Measurements from ENCODE around the gene KIF1A.

The KIF1A gene

GRCh38 chr2:240731178-240731545 lies 88.9 kb downstream of the KIF1A start:
- Mint-ChIP-seq H3K36me3 (no peaks in the 10 kb centered on the region), H3K27ac (no peak overlapping the region), H3K4me3 (no peak overlapping the region), H3K9me3 (no peaks in the 10 kb centered on the region), H3K4me1 (no peaks in the 10 kb centered on the region), H3K27me3 (peaks cover 15% of the 10 kb centered on the region)
- no peak for DNase-seq (ENCODE audit: low spot score in 2 of 2)
- ATAC-seq (ENCODE audit: low read depth), result no peak

DNA sequence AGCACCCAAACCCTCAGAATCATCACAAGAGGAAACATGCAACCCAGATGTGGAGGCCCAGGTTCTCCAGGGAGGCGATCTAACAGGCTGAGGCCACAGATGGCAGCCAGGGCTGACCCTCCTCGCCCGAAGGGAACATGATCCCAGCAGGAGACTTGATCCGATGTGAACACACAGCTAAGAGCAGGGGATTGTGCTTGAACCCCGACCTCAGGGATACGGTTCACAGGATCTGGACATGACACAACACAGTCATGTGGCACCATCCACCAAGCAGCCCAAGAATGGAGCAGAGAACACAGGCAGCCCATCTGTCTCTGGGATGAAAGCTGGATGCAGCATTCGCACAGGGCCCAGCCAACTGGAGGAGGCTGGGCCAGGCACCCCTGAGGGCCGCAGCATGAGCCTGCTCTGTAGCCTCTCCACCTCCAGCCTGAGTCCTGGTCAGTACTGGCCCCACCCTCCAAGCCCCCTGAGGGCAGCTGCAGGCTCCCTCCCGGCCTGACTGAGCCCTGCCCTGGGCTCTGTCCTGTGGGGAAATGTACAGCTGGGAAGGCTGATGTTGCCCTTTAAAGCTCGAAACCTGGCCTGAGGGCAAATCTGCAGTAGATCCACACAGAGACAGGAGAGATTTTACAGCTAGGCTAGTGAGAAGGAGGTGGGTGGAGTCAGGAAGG lies 89.4 kb downstream of the KIF1A start:
- Mint-ChIP-seq H3K4me1 (no peaks in the 10 kb centered on the region), H3K27me3 (peaks cover 18% of the 10 kb centered on the region), H3K9me3 (no peaks in the 10 kb centered on the region), H3K4me3 (no peak overlapping the region), H3K27ac (no peak overlapping the region), H3K36me3 (no peaks in the 10 kb centered on the region)
- DNase-seq (ENCODE audit: low spot score in 2 of 2) (no peak), ATAC-seq (ENCODE audit: low read depth) (no peak)

DNA sequence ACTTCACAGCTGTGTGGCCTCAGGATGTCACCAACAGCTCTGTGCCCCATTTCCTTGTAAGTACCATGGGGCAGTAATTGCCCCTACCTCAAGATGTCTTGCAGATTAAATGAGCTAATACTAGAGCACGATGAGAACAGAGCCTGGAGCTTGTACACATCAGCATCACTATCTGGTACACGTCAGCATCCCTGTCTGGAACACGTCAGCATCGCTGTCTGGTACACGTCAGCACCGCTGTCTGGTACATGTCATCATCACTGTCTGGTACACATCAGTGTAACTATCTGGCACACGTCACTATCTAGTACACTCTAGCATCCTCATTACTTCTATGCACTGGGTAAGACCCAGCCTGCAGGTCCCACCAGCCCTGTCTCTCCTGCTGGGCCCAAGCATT lies 91.2 kb downstream of the KIF1A start:
- DNase-seq (ENCODE audit: low spot score in 2 of 2) (no peak), ATAC-seq (ENCODE audit: low read depth) (no peak)
- no peaks in the 10 kb centered on the region for H3K36me3 Mint-ChIP-seq
- H3K4me3 Mint-ChIP-seq, result no peak overlapping the region
- H3K27ac Mint-ChIP-seq, result no peak overlapping the region
- H3K9me3 Mint-ChIP-seq, result no peaks in the 10 kb centered on the region
- peaks cover 11% of the 10 kb centered on the region for H3K27me3 Mint-ChIP-seq
- no peaks in the 10 kb centered on the region for H3K4me1 Mint-ChIP-seq

DNA sequence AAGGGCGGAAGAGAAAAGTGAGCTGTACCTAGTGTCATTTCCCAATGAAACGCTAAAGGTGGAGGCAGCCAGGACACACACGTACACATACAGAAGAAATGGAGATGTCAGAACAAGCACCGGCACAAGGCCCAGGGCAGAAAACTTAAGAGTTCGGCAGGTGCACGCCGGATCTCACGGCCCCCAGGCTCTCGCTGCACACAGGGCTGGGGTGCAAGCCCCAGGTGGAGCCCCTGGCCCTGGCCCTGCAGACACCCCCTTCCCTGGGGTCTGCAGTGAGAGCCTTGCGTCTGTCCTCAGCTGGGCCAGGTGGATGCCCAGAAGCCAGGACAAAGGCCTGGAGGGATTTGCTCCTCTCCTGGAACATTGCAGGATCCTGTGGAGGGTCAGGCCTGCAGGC lies 91.7 kb downstream of the KIF1A start:
- no peak for ATAC-seq (ENCODE audit: low read depth)
- H3K4me1 Mint-ChIP-seq, result no peaks in the 10 kb centered on the region
- no peak for DNase-seq (ENCODE audit: low spot score in 2 of 2)
- no peak overlapping the region for H3K4me3 Mint-ChIP-seq
- no peak overlapping the region for H3K27ac Mint-ChIP-seq
- peaks cover 14% of the 10 kb centered on the region for H3K27me3 Mint-ChIP-seq
- H3K36me3 Mint-ChIP-seq, result no peaks in the 10 kb centered on the region
- H3K9me3 Mint-ChIP-seq, result no peaks in the 10 kb centered on the region

DNA sequence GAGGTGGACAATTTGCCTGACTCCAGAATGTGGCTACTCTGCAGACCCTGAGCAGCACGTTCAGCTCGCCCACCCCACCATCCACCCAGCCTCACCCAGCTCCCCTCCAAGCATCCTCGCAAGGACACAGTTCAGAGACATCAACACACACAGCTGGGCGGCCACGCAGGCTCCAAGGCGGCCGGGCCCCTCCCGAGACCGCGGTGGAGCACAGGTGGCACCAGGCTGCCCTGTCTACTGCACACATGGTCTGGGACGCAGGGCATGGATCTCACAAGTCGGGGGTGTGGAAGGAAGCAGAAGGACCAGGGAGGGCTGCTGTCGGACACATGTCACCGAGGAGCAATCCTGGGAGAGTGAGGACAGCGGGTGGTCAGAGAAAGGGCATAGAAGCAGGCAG lies 92.1 kb downstream of the KIF1A start:
- no peak for DNase-seq (ENCODE audit: low spot score in 2 of 2)
- no peak for ATAC-seq (ENCODE audit: low read depth)
- no peak overlapping the region for H3K27ac Mint-ChIP-seq
- H3K4me3 Mint-ChIP-seq, result no peak overlapping the region
- H3K9me3 Mint-ChIP-seq, result no peaks in the 10 kb centered on the region
- H3K36me3 Mint-ChIP-seq, result no peaks in the 10 kb centered on the region
- no peaks in the 10 kb centered on the region for H3K4me1 Mint-ChIP-seq
- peaks cover 14% of the 10 kb centered on the region for H3K27me3 Mint-ChIP-seq

DNA sequence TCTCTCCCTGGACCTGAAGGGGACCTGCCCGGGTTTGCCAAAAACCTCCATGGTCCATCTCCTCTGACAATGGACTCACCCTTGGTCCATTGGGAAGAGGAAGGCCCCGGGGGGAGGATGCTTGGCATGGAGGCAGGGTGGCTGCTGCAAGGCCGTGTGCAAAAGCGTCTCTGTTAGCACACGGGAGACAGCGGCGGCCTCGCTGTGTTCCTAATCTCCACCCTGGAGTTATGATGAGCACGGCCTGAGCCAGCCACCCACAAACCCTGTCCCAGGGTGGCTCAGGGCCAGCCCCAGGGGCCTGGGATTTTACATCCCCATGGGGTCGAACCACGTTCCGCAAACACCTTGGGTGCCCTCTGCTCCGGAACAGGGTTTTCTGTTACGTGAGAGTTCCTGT lies 92.6 kb downstream of the KIF1A start:
- Mint-ChIP-seq H3K9me3 (no peaks in the 10 kb centered on the region), H3K27me3 (peaks cover 12% of the 10 kb centered on the region), H3K27ac (no peak overlapping the region), H3K4me3 (no peak overlapping the region), H3K4me1 (no peaks in the 10 kb centered on the region), H3K36me3 (no peaks in the 10 kb centered on the region)
- ATAC-seq (ENCODE audit: low read depth) (no peak), DNase-seq (ENCODE audit: low spot score in 2 of 2) (no peak)

DNA sequence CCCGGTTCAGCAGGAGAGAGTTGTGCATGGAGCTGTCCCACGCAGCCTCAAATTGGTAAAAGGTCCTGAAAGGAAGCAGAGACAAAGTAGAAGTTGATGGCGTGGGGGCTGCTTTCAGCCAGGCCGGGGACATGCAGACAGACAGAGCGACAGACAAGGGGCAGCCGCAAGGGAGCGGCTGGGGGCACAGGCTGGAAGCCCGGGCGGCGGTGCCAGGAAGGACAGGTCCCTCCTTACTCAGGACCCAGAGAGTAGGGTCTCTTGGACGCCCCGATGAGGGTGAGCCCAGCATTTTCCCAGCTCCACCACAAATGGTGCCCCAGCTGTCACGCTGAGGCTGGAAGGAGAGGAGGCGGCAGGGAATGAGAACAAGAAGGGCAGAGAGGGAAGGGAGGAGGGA lies 93.1 kb downstream of the KIF1A start:
- no peaks in the 10 kb centered on the region for H3K36me3 Mint-ChIP-seq
- H3K4me1 Mint-ChIP-seq, result no peaks in the 10 kb centered on the region
- no peaks in the 10 kb centered on the region for H3K9me3 Mint-ChIP-seq
- DNase-seq (ENCODE audit: low spot score in 2 of 2) (no peak), ATAC-seq (ENCODE audit: low read depth) (no peak)
- no peak overlapping the region for H3K4me3 Mint-ChIP-seq
- peaks cover 8% of the 10 kb centered on the region for H3K27me3 Mint-ChIP-seq
- no peak overlapping the region for H3K27ac Mint-ChIP-seq

DNA sequence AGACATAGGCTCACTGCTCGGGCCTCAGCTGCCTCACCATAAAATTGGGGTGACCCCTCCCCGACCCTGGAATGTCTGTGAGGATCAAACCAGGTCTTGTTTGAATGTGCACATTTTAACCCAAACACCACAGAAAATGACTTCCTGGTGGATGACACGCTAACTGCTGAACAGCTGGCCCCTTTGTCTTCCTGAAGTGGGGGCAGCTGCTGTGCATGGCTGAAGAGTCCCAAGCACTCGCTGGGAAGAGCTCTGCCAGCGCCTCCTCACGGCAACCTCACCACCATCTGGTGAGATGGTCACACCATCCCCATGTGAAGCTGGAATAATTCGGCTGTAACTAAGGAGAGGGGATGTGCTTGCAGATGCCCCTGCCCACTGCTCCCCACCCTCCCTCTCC lies 94.3 kb downstream of the KIF1A start:
- Mint-ChIP-seq H3K36me3 (no peaks in the 10 kb centered on the region), H3K4me1 (no peaks in the 10 kb centered on the region), H3K27ac (no peak overlapping the region), H3K9me3 (no peaks in the 10 kb centered on the region), H3K4me3 (no peak overlapping the region), H3K27me3 (peaks cover 8% of the 10 kb centered on the region)
- DNase-seq (ENCODE audit: low spot score in 2 of 2) (no peak), ATAC-seq (ENCODE audit: low read depth) (no peak)

DNA sequence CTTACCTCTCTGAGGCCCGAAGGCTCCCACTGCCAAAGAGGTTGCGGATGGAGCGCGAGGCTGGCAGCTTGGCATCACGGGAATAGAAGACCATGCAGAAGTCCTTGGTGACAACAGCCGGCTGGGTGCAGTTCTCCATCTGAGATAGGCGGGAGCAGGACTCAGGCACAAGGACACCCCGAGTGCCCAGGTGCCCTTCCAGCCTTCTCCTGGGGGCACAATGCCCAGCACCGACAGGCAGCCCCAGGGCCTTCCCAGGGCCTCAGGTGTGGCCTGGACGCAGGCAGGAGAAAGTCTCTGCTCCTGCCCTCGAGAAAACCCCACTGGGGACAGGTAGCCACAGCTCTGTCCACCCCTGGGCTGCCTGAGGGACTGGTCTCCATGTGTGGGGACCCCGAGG lies 94.8 kb downstream of the KIF1A start:
- peaks cover 8% of the 10 kb centered on the region for H3K27me3 Mint-ChIP-seq
- ATAC-seq (ENCODE audit: low read depth), result no peak
- H3K4me3 Mint-ChIP-seq, result no peak overlapping the region
- no peaks in the 10 kb centered on the region for H3K36me3 Mint-ChIP-seq
- H3K9me3 Mint-ChIP-seq, result no peaks in the 10 kb centered on the region
- no peak overlapping the region for H3K27ac Mint-ChIP-seq
- no peak for DNase-seq (ENCODE audit: low spot score in 2 of 2)
- no peaks in the 10 kb centered on the region for H3K4me1 Mint-ChIP-seq

DNA sequence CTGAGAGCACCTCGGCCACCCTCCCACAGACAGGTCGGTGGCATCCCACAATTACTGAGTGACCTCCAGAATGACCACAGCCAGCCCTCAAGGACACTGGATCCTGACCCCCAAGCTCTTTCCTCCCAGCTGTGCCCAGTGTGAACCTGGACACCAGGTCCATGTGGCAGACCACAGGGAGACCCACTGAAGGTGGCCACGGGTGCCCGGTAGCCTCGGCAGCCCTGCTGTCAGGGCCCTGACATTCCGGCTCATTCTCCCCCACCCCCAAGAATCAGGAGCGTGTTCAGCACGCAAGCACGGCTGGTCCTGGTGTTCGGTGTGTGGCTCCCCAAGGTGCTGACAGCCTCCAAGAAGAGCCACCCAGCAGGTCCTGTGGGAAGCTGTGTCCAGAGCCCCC lies 95.6 kb downstream of the KIF1A start:
- Mint-ChIP-seq H3K36me3 (no peaks in the 10 kb centered on the region), H3K27me3 (peaks cover 8% of the 10 kb centered on the region), H3K27ac (no peak overlapping the region), H3K9me3 (no peaks in the 10 kb centered on the region), H3K4me1 (no peaks in the 10 kb centered on the region), H3K4me3 (no peak overlapping the region)
- no peak for DNase-seq (ENCODE audit: low spot score in 2 of 2)
- ATAC-seq (ENCODE audit: low read depth), result no peak

GRCh38 chr2:240723851-240724250 lies 96.2 kb downstream of the KIF1A start:
- Mint-ChIP-seq H3K4me3 (no peak overlapping the region), H3K27me3 (peaks cover 6% of the 10 kb centered on the region), H3K4me1 (no peaks in the 10 kb centered on the region), H3K9me3 (no peaks in the 10 kb centered on the region), H3K27ac (no peak overlapping the region), H3K36me3 (no peaks in the 10 kb centered on the region)
- DNase-seq (ENCODE audit: low spot score in 2 of 2), result no peak
- ATAC-seq (ENCODE audit: low read depth), result no peak

GRCh38 chr2:240722796-240723735 lies 97.0 kb downstream of the KIF1A start:
- Mint-ChIP-seq H3K9me3 (no peaks in the 10 kb centered on the region), H3K27ac (no peak overlapping the region), H3K4me3 (no peak overlapping the region), H3K36me3 (no peaks in the 10 kb centered on the region), H3K27me3 (peaks cover 6% of the 10 kb centered on the region), H3K4me1 (no peaks in the 10 kb centered on the region)
- DNase-seq (ENCODE audit: low spot score in 2 of 2), result no peak
- no peak for ATAC-seq (ENCODE audit: low read depth)

DNA sequence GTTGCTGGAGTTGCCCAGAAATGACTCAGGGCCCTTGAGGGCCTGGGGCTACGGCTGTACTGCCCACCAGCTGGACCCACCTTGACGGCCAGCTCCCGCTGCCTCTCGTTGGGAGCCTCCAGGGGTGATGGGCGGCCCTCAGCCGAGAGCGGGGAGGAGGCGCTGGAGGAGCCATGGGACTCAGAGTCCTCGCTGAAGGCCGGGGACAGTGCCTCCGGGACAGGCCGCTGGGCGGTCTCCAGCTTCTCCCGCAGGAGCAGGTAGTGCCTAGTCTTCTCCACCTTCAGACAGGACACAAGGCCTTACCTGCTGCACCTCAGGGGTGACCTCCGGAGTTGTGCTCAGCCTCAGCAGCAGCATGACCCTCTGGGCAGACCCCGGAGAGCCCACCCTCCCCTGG lies 97.6 kb downstream of the KIF1A start:
- DNase-seq (ENCODE audit: low spot score in 2 of 2) (no peak), ATAC-seq (ENCODE audit: low read depth) (no peak)
- H3K27me3 Mint-ChIP-seq, result peaks cover 6% of the 10 kb centered on the region
- no peaks in the 10 kb centered on the region for H3K9me3 Mint-ChIP-seq
- H3K27ac Mint-ChIP-seq, result no peak overlapping the region
- no peaks in the 10 kb centered on the region for H3K4me1 Mint-ChIP-seq
- H3K4me3 Mint-ChIP-seq, result no peak overlapping the region
- no peaks in the 10 kb centered on the region for H3K36me3 Mint-ChIP-seq

DNA sequence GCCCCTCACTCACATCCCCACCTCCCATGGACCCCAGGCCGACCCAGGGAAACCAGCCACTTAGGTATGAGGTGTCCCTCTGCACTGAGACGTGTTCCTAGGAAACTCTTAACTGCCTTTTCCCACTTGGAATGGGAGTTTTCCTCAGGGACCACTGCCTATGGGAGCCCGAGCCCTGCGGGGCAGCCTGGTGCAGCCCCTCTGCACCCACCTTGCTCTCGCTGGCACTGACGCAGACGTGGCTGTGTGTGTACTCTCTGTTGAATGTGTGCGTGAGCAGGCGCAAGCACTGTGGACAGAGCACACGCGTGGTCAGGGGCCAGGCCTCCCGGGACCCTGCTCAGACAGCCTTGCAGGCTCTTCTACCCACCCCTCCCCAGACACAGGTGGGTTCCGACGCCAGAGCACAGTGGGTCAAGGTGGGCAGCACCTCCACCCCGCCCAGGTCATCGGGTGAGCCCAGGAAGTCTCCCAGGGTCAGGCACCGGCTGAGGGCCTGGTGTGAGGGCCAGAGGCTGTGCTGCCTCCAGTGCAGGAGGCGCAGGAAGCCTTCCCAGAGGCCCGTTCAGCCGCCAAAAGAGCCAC lies 98.3 kb downstream of the KIF1A start:
- Mint-ChIP-seq H3K9me3 (no peaks in the 10 kb centered on the region), H3K36me3 (no peaks in the 10 kb centered on the region), H3K4me1 (no peaks in the 10 kb centered on the region), H3K27ac (no peak overlapping the region), H3K4me3 (no peak overlapping the region), H3K27me3 (peaks cover 6% of the 10 kb centered on the region)
- DNase-seq (ENCODE audit: low spot score in 2 of 2) (no peak), ATAC-seq (ENCODE audit: low read depth) (no peak)
